ENCODE results near the gene PURB. TPM values are rescaled to one million over a fixed set of nuclear protein-coding genes. Genes with fewer than 3 reads are reported as not detected.
A peak's percentile ranks its signal among the peaks of the same experiment; 100 is the strongest.

The PURB gene
- total and polyA plus RNA-seq, 2 of the 4 experiments (the other 2 are of a cell fraction) = 6.3 to 8.8 TPM

DNA sequence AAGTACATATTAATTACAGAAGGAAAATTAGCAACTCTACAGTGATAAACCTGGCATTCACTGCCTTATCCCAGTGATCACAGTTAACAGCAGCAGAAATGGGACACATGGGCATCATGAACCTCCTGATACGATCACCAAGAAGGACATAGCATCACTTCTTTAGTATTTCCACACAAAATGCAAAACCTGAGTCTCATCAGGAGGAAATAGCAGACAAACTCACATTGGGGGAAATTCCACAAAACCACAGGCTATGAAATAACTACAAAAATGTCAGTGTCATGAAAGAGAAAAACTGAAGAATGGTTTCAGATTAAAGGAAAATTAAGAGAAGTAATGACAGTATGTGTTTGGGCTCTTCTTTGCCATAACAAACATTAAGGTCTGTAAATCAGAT lies 12.0 kb upstream of the PURB start:
- H2BK120ac ChIP-seq (ENCODE audit: low read depth, low read length) = no peak overlapping the region
- no peak for ATAC-seq (ENCODE audit: low read depth)
- no peak overlapping the region for H2AFZ ChIP-seq (replicated peaks; ENCODE audit: low read length, poor library complexity)
- no peak overlapping the region for H4K5ac ChIP-seq (ENCODE audit: low read depth, low read length)
- in situ Hi-C loops (cut with MboI; ENCODE audit: low sequenced_read_pairs) (no loop called here), dilution Hi-C loops (cut with HindIII; ENCODE audit: low sequenced_read_pairs, unreplicated experiment) (no loop called here), intact Hi-C loops (cut with micrococcal nuclease) (no loop called here)
- no peaks in the 10 kb centered on the region for H3K36me3 ChIP-seq (ENCODE audit: control insufficient read depth, insufficient read depth, low read length)
- CTCF ChIA-PET = no interaction called here
- no TSS peak for BruUV-seq (replicated peaks)
- H3K14ac ChIP-seq (replicated peaks; ENCODE audit: low read depth, low read length) = no peak overlapping the region
- H3K56ac ChIP-seq (ENCODE audit: extremely low read depth, insufficient read depth, low read length) = no peak overlapping the region
- H3K4ac ChIP-seq (ENCODE audit: low read depth, low read length) = no peak overlapping the region
- no peak overlapping the region for H2BK15ac ChIP-seq (ENCODE audit: low read depth, low read length)
- H2AK9ac ChIP-seq (replicated peaks; ENCODE audit: low read depth, low read length, poor library complexity) = no peak overlapping the region
- no peak overlapping the region for H3K27ac ChIP-seq (ENCODE audit: insufficient read depth, low read length)
- no CpG with 5 or more reads among the region's 1 CpG for WGBS, 2 experiments (ENCODE audit: extremely low coverage in 2 of 2, insufficient read length in 1 of 2)
- no peak overlapping the region for H2BK20ac ChIP-seq (ENCODE audit: low read depth, low read length)
- no peak for DNase-seq
- no peaks in the 10 kb centered on the region for H3K27me3 ChIP-seq (ENCODE audit: control insufficient read depth, insufficient read depth, low read length)
- H3K9me3 ChIP-seq (ENCODE audit: control insufficient read depth, insufficient read depth, low read length) = no peaks in the 10 kb centered on the region
- H3K79me1 ChIP-seq (ENCODE audit: low read depth in 1 of 2, low read length in 2 of 2) = peaks cover 0 to 9% of the 10 kb centered on the region in 2 experiments; a peak in 2 of 4 replicates
- no peak overlapping the region for H3K4me2 ChIP-seq (ENCODE audit: low read depth, low read length)
- H3K9me1 ChIP-seq (ENCODE audit: insufficient read depth, low read length) = no peaks in the 10 kb centered on the region
- no peak overlapping the region for H4K8ac ChIP-seq (ENCODE audit: low read depth in 2 of 2, low read length in 2 of 2)
- H3K23ac ChIP-seq (ENCODE audit: low read depth, low read length) = 0 out of 2 replicates have a peak overlapping the region, but pooled peaks have one; percentile 24
- no peak for TF ChIP-seq NFE2L2 (IDR thresholded peaks at IDR 0.05; ENCODE audit: low read depth, low read length)
- no peak for TF ChIP-seq POLR2A (IDR thresholded peaks at IDR 0.05; ENCODE audit: low read depth, low read length)
- no peak overlapping the region for H4K91ac ChIP-seq (ENCODE audit: insufficient read depth, low read depth, low read length)
- POLR2A ChIA-PET (ENCODE audit: unreplicated experiment) = no interaction called here
- H3K18ac ChIP-seq (ENCODE audit: low read depth, low read length) = no peak overlapping the region
- no peak overlapping the region for H3K9ac ChIP-seq (ENCODE audit: low read depth, low read length)
- no peaks in the 10 kb centered on the region; the same call in 1 of the 2 replicates for H3K4me1 ChIP-seq (ENCODE audit: control insufficient read depth, insufficient read depth, low read length)
- no peak overlapping the region for H2AK5ac ChIP-seq (ENCODE audit: low read depth, low read length)
- H2BK5ac ChIP-seq (ENCODE audit: low read depth, low read length, poor library complexity, severe bottlenecking) = no peak overlapping the region
- H3K4me3 ChIP-seq (ENCODE audit: insufficient read depth, low read depth, low read length) = no peak overlapping the region
- no peaks in the 10 kb centered on the region for H4K20me1 ChIP-seq (ENCODE audit: insufficient read depth, low read length)
